BLaER1 treated with 17β-estradiol and CSF1 and Interleukin-3, amounts not matched to agents 10 nM and 100 nM (cell line): ENCODE data around the gene CLCN7.
A peak's percentile ranks its signal among the peaks of the same experiment; 100 is the strongest.
"Not testable (repeated sequence)": the region's sequence is repeated elsewhere in the genome, so short reads cannot be mapped to it uniquely, and the experiment has no call there.

Experiments
- H3K27ac ChIP-seq, 11 experiments: shearing (Covaris generic); formaldehyde crosslinking; 2 replicates each; pipeline ENCODE4 v1.8.1; 2022
- H3K27me3 ChIP-seq, 11 experiments: shearing (Covaris generic); formaldehyde crosslinking; 2 replicates each; pipeline ENCODE4 v1.8.1; 2022
- H3K36me3 ChIP-seq, 11 experiments: shearing (Covaris generic); formaldehyde crosslinking; 2 replicates each; pipeline ENCODE4 v1.8.1; 2022
- H3K4me1 ChIP-seq, 10 experiments: shearing (Covaris generic); formaldehyde crosslinking; 2 replicates each; pipeline ENCODE4 v1.8.1; 2022
- H3K4me2 ChIP-seq, 11 experiments: shearing (Covaris generic); formaldehyde crosslinking; 2 replicates each; pipeline ENCODE4 v1.8.1; 2022
- H3K4me3 ChIP-seq, 10 experiments: shearing (Covaris generic); formaldehyde crosslinking; 2 replicates each; pipeline ENCODE4 v1.8.1; 2022
- H3K9ac ChIP-seq, 11 experiments: shearing (Covaris generic); formaldehyde crosslinking; 2 replicates each; pipeline ENCODE4 v1.8.1; 2022
- H3K9me3 ChIP-seq, 11 experiments: shearing (Covaris generic); formaldehyde crosslinking; replicated peaks in 1 of 11; 2 replicates each; pipeline ENCODE4 v1.8.1; 2022
- H4K20me1 ChIP-seq, 11 experiments: shearing (Covaris generic); formaldehyde crosslinking; 2 replicates each; pipeline ENCODE4 v1.8.1; 2022
- Cebpa-rat ChIP-seq, 11 experiments: shearing (Covaris generic); IDR thresholded peaks; 2 replicates each; pipeline ENCODE4 v1.8.1; 2022

Gene CLCN7

DNA sequence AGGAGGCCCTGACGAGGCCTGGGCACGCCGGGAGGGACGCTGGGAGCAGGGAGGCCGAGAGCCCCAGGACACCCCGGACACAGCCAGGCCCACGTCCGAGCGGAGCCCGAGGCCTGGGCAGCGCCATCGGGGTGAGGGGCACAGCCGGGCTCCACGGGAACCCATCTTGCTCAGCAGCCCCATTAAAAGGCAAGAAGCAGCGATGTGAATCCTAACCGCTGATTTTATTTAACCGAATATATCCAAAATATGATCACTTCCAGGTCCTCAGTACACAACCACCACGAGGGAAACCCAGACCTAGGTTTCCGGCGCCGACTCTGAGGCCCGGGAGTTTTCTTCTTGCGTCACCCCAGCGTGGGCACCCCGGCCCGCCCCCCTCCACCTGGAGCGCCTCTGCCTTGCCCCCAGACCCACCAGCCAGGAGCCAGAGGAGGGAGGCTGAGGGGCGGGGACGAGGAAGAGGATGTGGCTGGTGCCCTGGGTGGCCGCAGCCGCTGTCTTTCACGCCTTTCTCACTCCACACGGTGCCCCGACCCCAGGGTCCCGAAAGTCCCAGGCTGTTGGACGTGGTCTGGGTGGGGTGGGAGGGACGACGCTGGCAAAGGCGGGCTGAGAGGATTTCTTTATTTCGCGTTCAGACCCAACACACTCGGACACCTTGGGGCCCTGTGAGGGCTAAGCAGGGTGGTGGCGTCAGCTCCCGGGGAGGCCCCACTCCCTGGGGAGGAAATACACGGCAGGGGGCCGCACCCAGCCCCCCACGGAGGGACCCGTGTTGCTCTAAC, 29.9 kb downstream of the CLCN7 start:
- Histone ChIP-seq H3K4me3 (peak overlapping the region in 8 of 10 experiments; percentile 17 to 38 (median 32); a peak in 7 of 20 replicates), H3K9ac (peak overlapping the region; percentile 69 to 89 (median 82); a peak in 21 of 22 replicates), H3K27me3 (no peaks in the 10 kb centered on the region), H3K4me1 (peaks cover 30 to 73% (median 56%) of the 10 kb centered on the region in 10 experiments), H3K4me2 (peak overlapping the region; percentile 90 to 100 (median 97)), H4K20me1 (peaks cover 0 to 46% (median 0%) of the 10 kb centered on the region in 11 experiments; a peak in 7 of 22 replicates), H3K27ac (peak overlapping the region; percentile 23 to 98 (median 93); a peak in 21 of 22 replicates), H3K9me3 (no peaks in the 10 kb centered on the region), H3K36me3 (peaks cover 35 to 46% (median 38%) of the 10 kb centered on the region in 11 experiments)
- TF ChIP-seq Cebpa-rat (IDR thresholded peaks at IDR 0.05), result peak in 1 of 11 experiments; percentile 38; a peak in 2 of 22 replicates

DNA sequence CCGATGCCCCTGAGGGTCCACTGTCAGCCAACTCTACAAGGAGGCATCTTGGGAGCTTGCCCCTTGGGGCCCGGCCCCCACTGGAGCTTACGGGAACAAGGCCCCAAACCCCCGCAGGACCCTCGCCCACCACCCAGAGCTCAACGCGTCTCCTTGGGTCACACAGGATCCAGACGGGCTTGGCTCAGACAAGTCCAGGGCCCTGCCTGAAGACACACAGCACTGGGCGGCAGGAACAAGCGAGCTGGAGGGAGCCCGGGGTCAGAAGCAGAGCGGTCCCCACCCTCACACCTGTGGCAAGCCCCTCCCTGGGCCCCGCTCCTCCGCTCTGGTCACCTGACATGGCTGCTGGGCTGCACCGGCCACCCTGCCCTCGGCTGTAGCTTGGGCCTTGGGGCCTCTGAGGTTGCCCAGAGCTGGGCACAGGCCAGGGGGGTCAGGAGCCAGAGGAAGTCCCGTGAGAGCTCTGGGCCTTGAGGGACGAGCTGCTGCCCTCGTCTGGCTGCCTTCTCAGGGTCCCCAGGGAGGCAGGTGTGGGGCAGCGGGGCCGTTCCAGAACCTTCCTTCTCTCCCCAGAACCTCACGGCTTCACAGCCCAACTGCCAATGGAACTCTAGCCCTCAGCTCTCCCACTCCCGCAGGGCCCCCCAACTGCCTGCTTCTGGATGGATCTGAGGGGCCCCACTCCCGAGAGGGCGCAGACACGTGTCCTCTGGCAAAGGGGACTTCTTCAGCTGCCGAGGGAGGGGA, 30.7 kb downstream of the CLCN7 start, which contains the start of gene CCDC154:
Gene CCDC154, minus strand, starts transcription at position 577 of the 750 bp plus-strand sequence. Its CDS starts 234 bp downstream, at position 343.
- H3K9me3 ChIP-seq, result no peaks in the 10 kb centered on the region
- H3K27me3 ChIP-seq, result no peaks in the 10 kb centered on the region
- peaks cover 30 to 80% (median 64%) of the 10 kb centered on the region in 10 experiments for H3K4me1 ChIP-seq
- no peak for TF ChIP-seq Cebpa-rat (IDR thresholded peaks at IDR 0.05)
- H3K36me3 ChIP-seq, result peaks cover 27 to 38% (median 30%) of the 10 kb centered on the region in 11 experiments
- H3K9ac ChIP-seq, result peak within 1 kb of the TSS; percentile 69 to 89 (median 82); a peak in 21 of 22 replicates
- H3K4me3 ChIP-seq, result peak within 1 kb of the TSS in 8 of 10 experiments; percentile 17 to 38 (median 32); a peak in 7 of 20 replicates
- H3K4me2 ChIP-seq, result peak within 1 kb of the TSS; percentile 90 to 100 (median 97)
- peak within 1 kb of the TSS; percentile 23 to 98 (median 93); a peak in 21 of 22 replicates for H3K27ac ChIP-seq
- H4K20me1 ChIP-seq, result peaks cover 0 to 38% (median 0%) of the 10 kb centered on the region in 11 experiments; a peak in 7 of 22 replicates

DNA sequence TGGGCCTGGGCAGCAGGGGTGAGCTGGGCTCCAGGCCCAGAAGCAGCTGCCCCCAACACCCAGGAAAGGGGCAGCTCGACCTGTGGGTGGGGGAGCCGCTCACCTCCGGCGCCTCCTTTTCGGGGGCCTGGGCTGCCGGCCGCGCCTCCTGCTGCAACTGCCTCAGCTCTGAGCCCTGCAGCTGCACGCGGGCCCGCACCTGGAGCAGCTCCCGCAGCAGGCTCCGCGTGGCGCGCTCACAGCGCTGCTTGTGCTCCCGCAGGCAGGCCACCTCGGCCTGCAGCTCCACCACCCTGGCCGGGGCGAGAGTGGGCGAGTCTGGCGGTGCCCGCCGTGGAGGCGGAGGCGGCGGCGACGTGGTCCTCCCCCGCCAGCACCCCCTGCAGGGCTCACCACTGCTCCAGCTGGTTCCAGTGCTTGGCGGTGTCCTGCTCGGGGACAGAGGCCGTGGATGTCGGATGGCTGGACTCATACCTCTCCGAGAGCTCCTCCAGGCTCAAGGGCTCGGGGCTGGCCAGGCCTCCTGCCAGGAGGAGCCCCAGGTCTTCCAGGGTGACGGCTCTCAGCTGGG, 31.3 kb downstream of the CLCN7 start:
- no peaks in the 10 kb centered on the region for H3K27me3 ChIP-seq
- no peak overlapping the region; a peak in 1 of 20 replicates for H3K4me3 ChIP-seq
- TF ChIP-seq Cebpa-rat (IDR thresholded peaks at IDR 0.05), result no peak
- H3K4me2 ChIP-seq, result peak overlapping the region in 8 of 11 experiments; percentile 95 to 100 (median 98); a peak in 16 of 22 replicates
- no peaks in the 10 kb centered on the region for H3K9me3 ChIP-seq
- peaks cover 0 to 32% (median 0%) of the 10 kb centered on the region in 11 experiments; a peak in 7 of 22 replicates for H4K20me1 ChIP-seq
- H3K27ac ChIP-seq, result peak overlapping the region in 9 of 11 experiments; percentile 88 to 98 (median 94); a peak in 16 of 22 replicates
- H3K36me3 ChIP-seq, result peaks cover 20 to 31% (median 24%) of the 10 kb centered on the region in 11 experiments
- H3K9ac ChIP-seq, result peak overlapping the region in 7 of 11 experiments; percentile 8 to 89 (median 84); a peak in 10 of 22 replicates
- H3K4me1 ChIP-seq, result peaks cover 30 to 86% (median 69%) of the 10 kb centered on the region in 10 experiments

DNA sequence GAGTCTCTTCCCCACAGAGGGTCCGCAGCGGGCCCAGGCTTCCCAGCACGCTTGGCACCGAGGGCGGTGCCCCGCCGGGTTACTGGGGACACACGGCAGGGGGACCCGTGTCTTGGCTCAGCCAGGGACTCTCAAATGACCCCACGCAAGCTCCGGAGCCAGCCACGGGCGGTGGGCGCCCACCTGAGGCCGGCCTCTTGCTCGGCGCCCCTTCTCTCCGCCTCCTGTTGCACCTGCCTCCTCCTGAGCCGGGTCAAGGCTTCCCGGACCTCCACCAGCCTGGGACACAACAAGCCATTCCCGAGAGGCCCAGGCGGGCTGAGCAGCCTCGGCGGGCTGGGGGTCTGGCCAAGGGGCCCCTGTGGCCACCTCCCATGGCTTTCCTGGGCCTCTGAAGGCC, 32.1 kb downstream of the CLCN7 start:
- peak overlapping the region in 3 of 11 experiments; percentile 95 to 100 (median 98); a peak in 2 of 22 replicates for H3K4me2 ChIP-seq
- peak overlapping the region in 4 of 11 experiments; percentile 32 to 98 (median 94); a peak in 8 of 22 replicates for H3K27ac ChIP-seq
- peaks cover 0 to 24% (median 0%) of the 10 kb centered on the region in 11 experiments; a peak in 6 of 22 replicates for H4K20me1 ChIP-seq
- H3K36me3 ChIP-seq, result peaks cover 12 to 23% (median 16%) of the 10 kb centered on the region in 11 experiments
- TF ChIP-seq Cebpa-rat (IDR thresholded peaks at IDR 0.05), result no peak
- no peak overlapping the region for H3K4me3 ChIP-seq
- peaks cover 30 to 91% (median 73%) of the 10 kb centered on the region in 10 experiments for H3K4me1 ChIP-seq
- H3K27me3 ChIP-seq, result no peaks in the 10 kb centered on the region
- peak overlapping the region in 3 of 11 experiments; percentile 18 to 87 (median 46); a peak in 2 of 22 replicates for H3K9ac ChIP-seq
- H3K9me3 ChIP-seq, result no peaks in the 10 kb centered on the region

DNA sequence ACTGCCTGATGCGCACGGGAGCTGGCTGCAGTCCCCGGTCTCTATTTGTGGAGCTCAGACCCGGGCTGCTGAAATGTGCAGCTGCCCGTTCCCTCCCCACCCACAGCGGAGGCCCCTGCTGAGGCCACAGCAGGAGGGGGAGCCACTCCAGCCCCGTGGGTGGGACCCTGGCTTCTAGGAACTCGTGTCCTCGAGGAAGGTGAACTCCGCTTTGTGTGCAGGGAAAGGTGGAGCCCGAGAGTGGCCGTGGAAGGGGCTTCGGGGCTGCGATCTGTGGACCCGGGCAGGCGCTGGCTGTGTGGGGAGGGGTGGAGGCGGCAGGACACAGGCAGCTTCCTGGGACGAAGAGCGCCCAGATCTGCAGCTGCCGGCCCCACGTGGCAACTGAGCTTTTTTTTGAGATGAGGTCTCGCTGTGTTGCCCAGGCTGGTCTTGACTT, 33.4 kb downstream of the CLCN7 start:
- Histone ChIP-seq H3K36me3 (peaks cover 2 to 12% (median 4%) of the 10 kb centered on the region in 11 experiments; a peak in 18 of 22 replicates), H3K9me3 (no peaks in the 10 kb centered on the region), H3K27me3 (no peaks in the 10 kb centered on the region), H3K4me2 (peak overlapping the region in 5 of 11 experiments; percentile 23 to 41 (median 28); a peak in 6 of 22 replicates), H3K4me1 (peaks cover 23 to 86% (median 73%) of the 10 kb centered on the region in 10 experiments), H4K20me1 (peaks cover 0 to 12% (median 0%) of the 10 kb centered on the region in 11 experiments; a peak in 4 of 22 replicates), H3K27ac (peak overlapping the region in 5 of 11 experiments; percentile 7 to 93 (median 47); a peak in 7 of 22 replicates), H3K9ac (peak overlapping the region in 5 of 11 experiments; percentile 19 to 47 (median 39); a peak in 6 of 22 replicates), H3K4me3 (no peak overlapping the region)
- TF ChIP-seq Cebpa-rat (IDR thresholded peaks at IDR 0.05), result no peak

DNA sequence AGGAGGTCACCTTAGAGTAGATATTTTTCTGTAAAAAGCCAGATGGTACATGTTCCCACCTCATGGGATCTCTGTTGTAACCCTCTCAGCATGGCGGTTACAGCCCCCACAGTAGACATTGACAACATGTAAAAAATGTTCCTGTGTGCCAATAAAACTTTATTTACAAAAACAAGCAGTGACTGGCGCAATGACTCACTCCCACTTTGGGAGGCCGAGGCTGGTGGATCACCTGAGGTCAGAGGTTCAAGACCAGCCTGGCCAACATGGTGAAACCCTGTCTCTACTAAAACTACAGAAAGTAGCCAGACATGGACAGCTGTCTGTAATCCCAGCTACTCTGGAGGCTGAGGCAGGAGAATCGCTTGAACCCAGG, 35.1 kb downstream of the CLCN7 start:
- Histone ChIP-seq H3K4me1 (peaks cover 6 to 86% (median 68%) of the 10 kb centered on the region in 10 experiments), H3K27ac (peak overlapping the region in 4 of 11 experiments; percentile 31 to 43 (median 40); a peak in 6 of 22 replicates), H3K4me2 (peak overlapping the region in 5 of 11 experiments; percentile 1 to 52 (median 41); a peak in 9 of 22 replicates), H3K9ac (peak overlapping the region in 2 of 11 experiments; percentile 28 to 47; a peak in 1 of 22 replicates)
- not testable (repeated sequence) for H4K20me1 ChIP-seq, H3K9me3 ChIP-seq, H3K36me3 ChIP-seq, H3K27me3 ChIP-seq, H3K4me3 ChIP-seq

DNA sequence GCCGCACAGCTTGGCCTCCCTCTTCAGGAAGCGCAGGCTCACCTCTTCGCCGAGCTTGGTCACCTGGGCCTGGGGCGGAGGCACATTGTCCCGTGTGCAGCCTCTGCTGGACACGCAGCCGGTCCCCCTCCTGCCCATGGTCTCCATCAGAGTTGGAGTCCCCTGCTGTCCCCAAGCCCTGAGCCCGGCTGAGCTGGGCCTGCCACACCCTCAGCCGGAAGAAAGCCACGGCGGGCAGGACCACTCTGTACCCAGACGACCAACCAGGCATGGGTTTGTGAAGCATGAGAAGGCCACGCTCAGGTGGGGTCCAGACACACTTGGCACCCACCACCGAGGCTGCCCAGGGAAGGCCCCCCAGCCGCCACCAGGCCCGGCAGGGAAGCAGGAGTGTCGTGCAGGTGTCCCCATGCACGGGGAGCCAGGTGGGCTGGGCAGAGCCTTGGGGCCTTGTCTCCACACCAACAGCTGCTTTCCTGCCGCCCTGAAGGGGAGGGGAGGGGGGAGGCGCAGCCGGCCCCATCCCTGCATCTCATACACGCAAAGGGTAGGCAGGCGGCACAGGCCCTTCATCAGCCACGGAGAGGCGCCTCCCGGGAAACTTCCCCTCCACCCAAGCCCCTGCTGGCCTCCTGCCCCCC, 35.6 kb downstream of the CLCN7 start:
- no peaks in the 10 kb centered on the region; a peak in 2 of 22 replicates for H3K36me3 ChIP-seq
- no peak overlapping the region for H3K4me3 ChIP-seq
- H3K4me1 ChIP-seq, result peaks cover 1 to 83% (median 64%) of the 10 kb centered on the region in 10 experiments; a peak in 19 of 20 replicates
- no peaks in the 10 kb centered on the region for H3K9me3 ChIP-seq
- H3K4me2 ChIP-seq, result peak overlapping the region in 6 of 11 experiments; percentile 1 to 52 (median 36); a peak in 10 of 22 replicates
- H4K20me1 ChIP-seq, result no peaks in the 10 kb centered on the region
- peak overlapping the region in 4 of 11 experiments; percentile 31 to 43 (median 40); a peak in 7 of 22 replicates for H3K27ac ChIP-seq
- no peak for TF ChIP-seq Cebpa-rat (IDR thresholded peaks at IDR 0.05)
- H3K9ac ChIP-seq, result peak overlapping the region in 2 of 11 experiments; percentile 28 to 47; a peak in 2 of 22 replicates
- no peaks in the 10 kb centered on the region for H3K27me3 ChIP-seq
